ENCODE data around the gene MBP.

DNA sequence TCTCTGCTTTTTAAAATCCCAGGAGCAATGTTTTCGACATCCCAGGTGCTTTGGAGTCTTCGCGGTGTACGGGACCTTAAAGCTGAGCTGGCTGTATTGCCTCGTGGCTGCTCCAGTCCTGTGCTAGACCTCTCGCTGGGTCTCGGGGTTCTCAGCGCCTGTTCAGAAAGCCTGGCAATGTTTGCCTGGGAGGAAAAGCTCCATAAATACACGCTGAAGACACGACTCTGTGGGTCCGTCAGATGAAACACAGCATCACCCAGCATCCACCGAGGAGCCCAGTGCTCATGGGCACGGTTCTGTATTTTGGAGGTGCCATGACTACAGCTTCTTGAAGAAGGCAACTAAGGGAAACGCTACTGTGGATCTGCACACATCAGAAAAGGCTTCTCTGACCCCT lies 21.6 kb downstream of the MBP start:
- TF ChIP-seq POLR2A (IDR thresholded peaks at IDR 0.05; ENCODE audit: low read depth, low read length) (no peak), POLR2AphosphoS5 (IDR thresholded peaks at IDR 0.05; ENCODE audit: low read depth, low read length) (no peak), TAF1 (IDR thresholded peaks at IDR 0.05; ENCODE audit: borderline replicate concordance, low read depth, low read length) (no peak)

Measured in GM12892 (cell line).